Left renal cortex interstitium (tissue), 4 donors: ENCODE results near the gene GSTM5. TPM values are rescaled to one million over a fixed set of nuclear protein-coding genes. Genes with fewer than 3 reads are reported as not detected.
"Not testable (repeated sequence)": the region's sequence is repeated elsewhere in the genome, so short reads cannot be mapped to it uniquely, and the experiment has no call there.

Experiments
- DNase-seq, 4 donors: peaks; one replicate each; pipeline ENCODE4 v3.0.0-alpha.2; 2013; ENCODE audit warnings: low read depth in 4 of 4, low spot score in 2 of 4, missing footprints in 1 of 4
- polyA plus RNA-seq, 4 donors: library from polyadenylated mRNA; unstranded; fragments of 120-200 nt; gene quantifications; one replicate each; pipeline ENCODE4 v1.2.1, GENCODE V29; 2013; ENCODE audit not compliant: insufficient read length in 4 of 4

Gene GSTM5
- polyA plus RNA-seq = 10 to 100 TPM; 34.2 to 55.5 (median 39.7) TPM

- peak in 1 of 4 donors; percentile 15 for DNase-seq
These were observed at the start of gene GSTM5 for GRCh38 chr1:109711593-109712320. GSTM5 (plus strand) TSS chr1:109712251; CDS start chr1:109712313, 62 bp downstream.

DNA sequence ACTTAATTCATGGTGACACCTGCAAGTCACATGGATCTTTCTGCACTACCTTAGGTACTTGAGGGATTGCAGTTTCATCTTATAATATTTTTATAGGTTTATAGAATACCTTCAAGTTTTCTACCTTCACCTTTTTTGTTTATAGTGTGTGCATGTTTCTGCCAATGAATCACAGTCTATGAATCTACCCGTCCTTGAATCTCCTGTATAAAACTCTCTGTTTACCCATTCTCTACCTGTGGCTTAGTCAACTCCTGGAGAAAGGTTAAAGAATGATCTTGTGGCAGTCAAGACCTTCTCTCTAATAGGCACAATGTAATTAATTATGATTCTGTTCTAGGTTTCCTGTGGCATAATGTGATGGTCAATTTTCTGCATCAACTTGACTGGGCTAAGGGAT lies 47.4 kb upstream of the GSTM5 start:
- no peak for DNase-seq

- DNase-seq = peak in 3 of 4 donors; percentile 69 to 86 (median 83)
These were observed 44.5 kb upstream of the GSTM5 start, which contains the start of gene GSTM2 for GRCh38 chr1:109667452-109668122. GSTM2 (plus strand) TSS chr1:109668057; CDS start chr1:109668116, 59 bp downstream.

- no peak for DNase-seq
These were observed 43.8 kb upstream of the GSTM5 start for GRCh38 chr1:109668123-109668775.

GRCh38 chr1:109669246-109669948 lies 42.7 kb upstream of the GSTM5 start:
- no peak for DNase-seq

GRCh38 chr1:109669949-109670302 lies 42.1 kb upstream of the GSTM5 start:
- not testable (repeated sequence) for DNase-seq

GRCh38 chr1:109671067-109671466 lies 41.0 kb upstream of the GSTM5 start:
- DNase-seq = no peak

DNA sequence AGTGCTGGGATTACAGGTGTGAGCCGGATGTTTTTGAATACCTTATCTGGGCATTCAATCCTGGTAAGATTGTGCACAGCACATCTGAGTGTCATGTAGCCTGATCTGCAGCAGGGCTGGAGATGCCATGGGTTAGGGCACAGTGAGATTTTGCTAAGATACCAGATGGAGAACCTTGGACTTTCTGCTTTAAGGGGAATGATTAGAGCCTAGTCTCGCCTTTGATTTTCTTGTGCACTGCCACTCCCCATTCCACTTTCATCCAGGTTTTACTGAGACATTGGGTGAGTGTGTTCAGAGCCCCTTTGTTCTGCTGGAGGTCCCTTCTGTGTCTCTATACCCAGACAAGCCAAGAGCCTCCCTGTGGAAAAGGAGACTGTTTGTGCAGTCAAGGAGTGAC lies 38.2 kb upstream of the GSTM5 start:
- DNase-seq = not testable (repeated sequence)

GRCh38 chr1:109676683-109677381 lies 35.2 kb upstream of the GSTM5 start:
- not testable (repeated sequence) for DNase-seq

GRCh38 chr1:109677459-109677858 lies 34.6 kb upstream of the GSTM5 start:
- DNase-seq = no peak

DNA sequence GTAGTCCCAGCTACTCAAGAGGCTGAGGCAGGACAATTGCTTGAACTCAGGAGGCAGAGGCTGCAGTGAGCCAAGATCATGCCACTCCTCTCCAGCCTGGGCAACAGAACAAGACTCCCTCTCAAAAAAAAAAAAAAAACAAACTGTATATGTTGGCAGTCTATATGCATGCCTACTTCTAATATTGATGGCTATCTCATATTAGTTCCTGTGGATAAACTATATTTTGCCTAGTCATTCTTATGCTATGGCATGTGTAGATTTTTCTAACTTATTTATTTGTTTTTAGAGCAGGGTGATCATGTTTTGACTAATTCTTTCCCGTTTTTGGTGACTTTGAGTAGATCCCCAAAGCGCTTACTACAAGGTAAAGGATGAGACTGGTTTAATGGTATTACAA lies 33.4 kb upstream of the GSTM5 start:
- not testable (repeated sequence) for DNase-seq

DNA sequence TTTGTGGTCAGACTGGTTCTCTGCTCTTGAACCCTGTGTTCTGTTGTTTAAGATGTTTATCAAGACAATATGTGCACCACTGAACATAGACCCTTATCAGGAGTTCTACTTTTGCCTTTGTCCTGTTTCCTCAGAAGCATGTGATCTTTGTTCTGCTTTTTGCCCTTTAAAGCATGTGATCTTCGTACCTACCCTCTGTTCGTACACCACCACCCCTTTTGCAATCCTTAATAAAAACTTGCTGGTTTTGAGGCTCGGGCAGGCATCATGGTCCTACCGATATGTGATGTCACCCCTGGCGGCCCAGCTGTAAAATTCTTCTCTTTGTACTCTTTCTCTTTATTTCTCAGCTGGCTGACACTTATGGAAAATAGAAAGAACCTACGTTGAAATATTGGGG lies 27.3 kb upstream of the GSTM5 start:
- DNase-seq = not testable (repeated sequence)

DNA sequence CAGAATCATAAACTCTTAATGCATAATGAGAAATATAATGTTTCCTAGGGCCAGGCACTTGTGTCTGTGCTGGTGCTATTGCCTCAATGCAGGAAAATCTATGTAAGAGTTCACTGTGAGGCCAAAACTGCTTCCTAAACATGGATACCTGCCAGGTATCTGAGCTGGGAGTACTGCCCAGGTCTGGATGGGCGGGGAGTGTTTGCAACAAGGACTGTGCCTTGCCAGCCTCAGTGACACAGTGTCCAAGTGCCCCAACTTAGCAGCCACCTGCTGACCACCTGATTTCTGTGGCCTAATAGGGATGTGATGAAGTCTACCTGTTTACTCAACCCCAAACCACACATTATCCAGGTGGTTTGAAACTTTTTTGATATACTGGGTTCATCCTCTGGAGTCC lies 26.7 kb upstream of the GSTM5 start:
- not testable (repeated sequence) for DNase-seq

- DNase-seq = not testable (repeated sequence)
These were observed 26.2 kb upstream of the GSTM5 start for GRCh38 chr1:109685890-109686289.

GRCh38 chr1:109687109-109687508 lies 24.9 kb upstream of the GSTM5 start:
- DNase-seq = not testable (repeated sequence)

DNA sequence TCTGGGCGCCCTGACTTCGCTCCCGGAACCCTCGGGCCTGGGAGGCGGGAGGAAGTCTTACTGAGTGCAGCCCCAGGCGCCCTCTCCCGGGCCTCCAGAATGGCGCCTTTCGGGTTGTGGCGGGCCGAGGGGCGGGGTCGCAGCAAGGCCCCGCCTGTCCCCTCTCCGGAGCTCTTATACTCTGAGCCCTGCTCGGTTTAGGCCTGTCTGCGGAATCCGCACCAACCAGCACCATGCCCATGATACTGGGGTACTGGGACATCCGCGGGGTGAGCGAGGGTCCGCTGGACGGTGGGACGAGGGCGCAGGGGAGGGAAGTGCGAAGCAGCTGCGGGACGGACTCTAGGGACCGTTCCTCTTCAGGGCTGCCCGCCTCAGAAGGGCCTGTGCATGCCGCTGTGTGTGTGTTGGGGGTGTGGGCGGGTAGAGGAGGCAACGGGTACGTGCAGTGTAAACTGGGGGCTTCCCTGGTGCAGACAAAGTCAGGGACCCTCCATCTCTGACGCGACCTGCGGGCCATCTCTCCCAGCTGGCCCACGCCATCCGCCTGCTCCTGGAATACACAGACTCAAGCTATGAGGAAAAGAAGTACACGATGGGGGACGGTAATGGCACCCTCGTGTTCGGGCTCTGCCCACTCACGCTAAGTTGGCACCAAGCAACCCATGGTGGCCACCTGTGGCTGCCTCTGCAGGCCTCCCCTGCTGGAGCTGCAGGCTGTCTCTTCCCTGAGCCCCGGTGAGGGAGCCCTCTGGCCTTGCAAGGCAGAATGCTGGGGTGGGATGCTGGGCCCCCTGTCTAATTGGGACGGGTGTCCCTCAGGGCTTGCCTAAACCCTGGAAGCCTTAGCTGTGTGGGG lies 24.2 kb upstream of the GSTM5 start, which contains the start of gene GSTM1:
Gene GSTM1, plus strand, starts transcription at position 177 of the 859 bp plus-strand sequence. Its CDS starts 57 bp downstream, at position 234.
- DNase-seq = no peak

GRCh38 chr1:109689844-109690405 lies 22.1 kb upstream of the GSTM5 start:
- no peak for DNase-seq

DNA sequence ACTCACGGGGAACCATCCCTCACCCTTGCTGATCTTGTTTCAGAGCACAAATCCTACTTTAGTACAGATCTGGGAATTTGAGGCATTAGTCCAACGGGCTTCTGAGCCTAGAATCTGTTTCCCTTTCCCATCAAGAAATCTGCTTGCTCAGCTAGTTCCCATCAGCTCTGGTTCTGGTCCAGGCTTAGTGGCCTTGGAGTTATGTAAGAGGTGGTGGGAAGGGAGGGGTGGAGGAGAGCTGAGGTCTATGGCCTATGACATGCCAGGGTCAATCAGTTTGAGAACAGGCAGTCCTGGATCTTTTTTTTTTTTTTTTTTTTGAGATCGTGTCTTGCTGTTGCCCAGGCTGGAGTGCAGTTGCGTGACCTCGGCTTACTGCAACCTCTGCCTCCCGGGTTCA lies 20.3 kb upstream of the GSTM5 start:
- no peak for DNase-seq

DNA sequence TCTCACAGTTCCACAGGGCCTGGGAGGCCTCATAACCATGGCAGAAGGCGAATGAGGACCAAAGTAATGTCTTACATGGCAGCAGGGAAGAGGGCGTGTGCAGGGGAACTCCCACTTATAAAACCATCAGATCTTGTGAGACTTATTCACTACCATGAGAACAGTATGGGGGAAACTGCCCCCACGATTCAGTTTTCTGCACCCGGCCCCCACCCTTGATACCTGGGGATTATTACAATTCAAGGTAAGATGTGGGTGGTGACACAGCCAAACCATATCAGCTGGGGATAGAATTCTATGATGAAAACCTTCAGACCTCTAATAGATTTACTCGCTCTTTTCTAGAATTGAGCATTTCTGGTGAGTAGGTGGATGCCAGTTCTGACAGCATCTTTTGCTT lies 17.7 kb upstream of the GSTM5 start:
- not testable (repeated sequence) for DNase-seq
